ENCODE results near the gene SERGEF.

SERGEF gene

DNA sequence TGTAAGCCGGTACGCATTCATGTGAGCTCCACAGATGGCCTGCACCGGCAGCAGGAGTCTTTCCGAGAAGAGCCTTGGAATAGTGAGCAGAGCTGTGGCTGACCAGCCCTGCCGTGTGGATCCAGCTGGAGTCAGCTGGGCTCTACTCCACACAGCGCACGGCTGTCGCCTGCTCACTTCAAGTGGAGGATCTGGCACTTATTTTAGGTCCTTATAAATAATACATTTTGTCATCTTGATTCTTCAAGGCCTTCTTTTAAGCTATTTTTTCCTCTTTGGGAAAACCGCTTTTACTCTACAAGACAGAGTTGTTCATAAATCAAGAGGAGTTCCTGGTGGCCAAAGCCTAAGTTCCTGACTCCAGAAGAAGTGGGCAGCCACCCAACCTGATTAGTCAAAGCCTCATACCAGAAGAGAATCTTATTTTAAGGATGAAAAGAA is 184.5 kb downstream of the SERGEF start:
- no peak for TF ChIP-seq ZNF274 (IDR thresholded peaks at IDR 0.05; ENCODE audit: low read depth, low read length)
- no peak overlapping the region for H3K4me3 ChIP-seq (ENCODE audit: low read length)

DNA sequence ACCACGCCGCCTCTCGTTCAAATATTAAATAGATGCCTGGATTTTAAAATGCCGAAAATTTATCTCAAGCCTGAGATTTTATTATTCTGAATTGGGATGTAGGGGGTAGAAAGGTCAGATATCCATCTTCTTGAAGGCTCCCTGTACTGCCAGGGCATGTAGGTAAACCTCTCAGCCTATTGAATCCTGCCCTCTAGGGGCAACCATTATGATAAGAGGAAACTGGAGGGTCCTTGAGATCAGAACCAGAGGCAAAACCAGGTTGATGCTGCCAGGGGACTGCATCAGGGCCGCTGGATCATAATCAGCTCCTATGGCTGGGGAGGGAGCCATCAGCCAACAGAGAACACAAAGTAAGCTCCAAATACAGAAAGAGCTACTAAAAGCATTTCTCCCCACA is 185.8 kb downstream of the SERGEF start:
- no peak overlapping the region for H3K4me3 ChIP-seq (ENCODE audit: low read length)
- TF ChIP-seq ZNF274 (IDR thresholded peaks at IDR 0.05; ENCODE audit: low read depth, low read length), result no peak

DNA sequence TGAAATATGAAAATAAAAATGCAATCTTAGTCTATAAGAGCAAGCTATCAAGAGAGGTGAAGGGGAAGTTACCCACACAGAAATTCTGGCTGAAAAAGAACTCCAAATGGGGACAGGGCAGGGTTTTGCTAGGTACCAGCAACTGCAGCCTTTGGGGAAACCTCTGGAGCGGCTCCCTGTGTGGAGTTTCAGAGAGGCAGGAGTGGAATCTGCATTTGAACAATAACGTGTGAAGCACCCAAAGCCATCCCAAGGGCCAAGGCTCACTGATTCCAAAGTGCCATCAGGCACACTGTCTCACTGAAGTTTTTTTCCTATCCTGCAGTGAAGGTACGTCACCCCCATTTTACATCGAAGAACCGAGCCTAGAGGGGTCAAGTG is 190.5 kb downstream of the SERGEF start:
- H3K4me3 ChIP-seq (ENCODE audit: low read length), result no peak overlapping the region
- TF ChIP-seq ZNF274 (IDR thresholded peaks at IDR 0.05; ENCODE audit: low read depth, low read length), result no peak

DNA sequence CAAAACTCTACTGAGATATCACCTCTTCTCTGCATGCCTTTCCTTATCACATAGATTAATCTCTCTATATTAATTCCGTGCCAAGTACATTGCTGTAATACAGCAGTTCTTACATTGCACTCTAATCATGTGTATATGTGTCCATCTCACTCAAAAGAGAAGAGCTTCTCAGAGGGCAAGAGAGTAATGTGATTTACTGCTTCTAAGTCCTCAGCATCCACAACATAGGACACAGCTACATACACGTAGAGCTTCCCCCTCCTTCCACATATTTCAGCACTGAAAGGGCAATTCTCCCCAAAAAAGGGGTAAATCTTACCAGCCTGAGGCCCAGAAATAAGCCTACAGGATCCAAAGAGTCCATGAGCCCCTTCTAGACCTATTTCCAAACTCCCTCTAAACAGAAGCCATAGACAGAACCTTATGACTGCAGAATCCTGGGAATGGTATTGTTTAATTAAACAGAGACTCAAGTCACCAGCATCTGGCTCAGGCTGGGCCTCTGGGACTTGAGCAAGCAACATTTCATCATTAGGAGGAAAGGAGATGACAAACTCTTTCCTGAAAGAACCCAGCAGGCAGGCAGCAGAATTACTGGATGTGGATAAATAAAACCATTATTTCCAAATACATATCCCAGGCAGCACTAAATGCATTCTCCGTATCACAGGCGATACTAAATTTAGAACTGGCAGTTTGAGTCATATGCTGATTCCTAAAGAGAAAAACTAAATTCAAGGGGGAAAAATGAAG is 191.0 kb downstream of the SERGEF start:
- no peak overlapping the region for H3K4me3 ChIP-seq (ENCODE audit: low read length)
- TF ChIP-seq ZNF274 (IDR thresholded peaks at IDR 0.05; ENCODE audit: low read depth, low read length), result no peak

DNA sequence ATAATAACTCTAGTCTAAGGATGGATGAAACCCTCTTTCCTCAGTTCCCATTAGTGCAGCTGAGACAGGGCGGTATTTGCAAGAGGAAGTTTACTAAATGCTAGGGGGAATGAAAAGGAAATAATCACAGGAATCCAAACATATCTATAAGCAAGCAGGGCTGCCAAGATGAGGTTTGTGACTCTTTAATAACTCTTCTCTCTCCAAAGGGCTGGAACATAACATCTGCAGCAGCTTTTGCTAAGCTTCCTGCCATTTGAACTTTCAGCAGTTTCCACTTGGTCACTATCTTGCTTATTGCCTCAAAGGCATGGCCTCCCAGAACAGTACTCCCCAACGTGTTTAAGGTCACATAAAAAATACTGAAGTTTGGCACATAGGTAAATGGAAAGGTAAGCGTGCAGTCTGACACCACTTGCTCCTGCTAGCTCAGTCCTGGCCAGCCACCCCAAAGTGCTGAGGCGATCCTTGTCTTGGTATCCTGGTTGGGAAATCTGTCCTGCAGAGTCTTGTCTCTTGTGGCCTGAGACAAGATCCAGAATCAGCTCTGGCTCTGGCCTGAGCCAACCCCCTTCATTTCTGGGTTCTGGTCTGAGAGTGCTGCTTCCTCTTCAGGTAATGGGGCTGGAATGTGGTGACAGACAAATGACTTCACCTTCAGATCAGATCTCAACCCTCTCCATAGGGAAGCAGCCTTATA is 196.5 kb downstream of the SERGEF start:
- TF ChIP-seq ZNF274 (IDR thresholded peaks at IDR 0.05; ENCODE audit: low read depth, low read length), result no peak
- H3K4me3 ChIP-seq (ENCODE audit: low read length), result no peak overlapping the region

DNA sequence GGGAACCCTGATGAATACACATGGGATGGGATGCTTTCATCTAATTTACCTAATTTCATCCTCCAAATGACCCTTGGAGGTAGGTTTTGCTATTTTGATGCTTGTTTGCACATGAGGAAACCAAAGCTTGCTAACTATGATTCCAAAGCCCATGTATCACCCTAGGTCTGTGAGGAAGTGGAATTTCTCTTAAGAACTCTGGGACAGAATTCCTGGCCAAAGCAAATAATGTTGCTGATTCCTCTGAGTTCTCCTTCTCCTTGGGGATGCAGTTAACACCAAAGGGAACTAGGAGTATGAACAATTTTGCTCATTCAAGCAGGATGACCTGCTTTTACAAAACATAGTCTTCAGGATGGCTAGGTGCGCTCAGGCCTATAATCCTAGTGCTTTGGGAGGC is 198.3 kb downstream of the SERGEF start:
- no peak for TF ChIP-seq ZNF274 (IDR thresholded peaks at IDR 0.05; ENCODE audit: low read depth, low read length)
- H3K4me3 ChIP-seq (ENCODE audit: low read length), result no peak overlapping the region

DNA sequence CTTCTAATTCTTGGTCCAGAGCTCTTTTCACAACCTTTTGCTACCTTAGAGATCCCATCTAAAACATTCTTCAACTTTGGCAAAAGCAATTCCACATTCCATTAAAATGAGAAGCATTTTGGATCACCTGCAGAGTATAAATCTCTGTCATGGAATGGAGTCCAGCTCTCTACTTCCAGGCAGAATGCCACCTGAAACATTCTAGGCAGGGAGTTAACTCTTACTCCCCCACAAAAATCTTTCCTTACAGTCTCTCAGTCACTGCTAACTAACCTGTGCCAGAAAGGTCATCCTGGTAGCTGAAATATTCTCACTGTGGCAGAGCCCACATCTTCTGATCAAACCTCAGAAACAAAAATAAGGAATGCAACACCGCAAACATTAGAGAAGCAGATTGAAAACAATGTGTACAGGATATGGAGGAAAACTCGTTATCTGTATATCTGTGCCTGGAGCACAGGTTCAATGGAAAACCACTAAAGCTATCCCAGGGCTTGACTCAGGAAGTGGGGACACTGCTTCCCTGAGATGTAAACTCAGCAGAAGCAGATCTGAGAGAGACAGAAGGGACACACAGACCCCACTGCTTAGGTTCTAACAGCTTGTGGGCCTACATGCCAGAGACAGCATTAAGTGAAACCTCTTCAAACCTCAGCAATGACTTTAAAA is 199.3 kb downstream of the SERGEF start:
- H3K4me3 ChIP-seq (ENCODE audit: low read length), result no peak overlapping the region
- no peak for TF ChIP-seq ZNF274 (IDR thresholded peaks at IDR 0.05; ENCODE audit: low read depth, low read length)

DNA sequence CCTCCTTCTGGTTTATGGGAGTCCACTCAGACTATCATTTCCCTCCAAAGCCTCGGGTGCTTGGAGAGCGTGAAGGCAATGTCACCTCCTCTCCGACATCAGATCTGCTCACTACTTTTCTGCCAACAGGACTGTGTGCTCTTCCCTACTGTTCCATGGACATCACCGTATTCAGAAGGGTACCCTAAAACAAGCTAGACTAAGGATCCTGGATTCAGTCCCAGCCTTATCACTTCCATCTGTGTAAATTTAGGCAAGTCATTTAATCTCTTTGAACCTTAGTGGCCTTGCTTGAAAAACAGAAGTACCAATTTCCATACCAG is 200.0 kb downstream of the SERGEF start:
- no peak overlapping the region for H3K4me3 ChIP-seq (ENCODE audit: low read length)
- no peak for TF ChIP-seq ZNF274 (IDR thresholded peaks at IDR 0.05; ENCODE audit: low read depth, low read length)

DNA sequence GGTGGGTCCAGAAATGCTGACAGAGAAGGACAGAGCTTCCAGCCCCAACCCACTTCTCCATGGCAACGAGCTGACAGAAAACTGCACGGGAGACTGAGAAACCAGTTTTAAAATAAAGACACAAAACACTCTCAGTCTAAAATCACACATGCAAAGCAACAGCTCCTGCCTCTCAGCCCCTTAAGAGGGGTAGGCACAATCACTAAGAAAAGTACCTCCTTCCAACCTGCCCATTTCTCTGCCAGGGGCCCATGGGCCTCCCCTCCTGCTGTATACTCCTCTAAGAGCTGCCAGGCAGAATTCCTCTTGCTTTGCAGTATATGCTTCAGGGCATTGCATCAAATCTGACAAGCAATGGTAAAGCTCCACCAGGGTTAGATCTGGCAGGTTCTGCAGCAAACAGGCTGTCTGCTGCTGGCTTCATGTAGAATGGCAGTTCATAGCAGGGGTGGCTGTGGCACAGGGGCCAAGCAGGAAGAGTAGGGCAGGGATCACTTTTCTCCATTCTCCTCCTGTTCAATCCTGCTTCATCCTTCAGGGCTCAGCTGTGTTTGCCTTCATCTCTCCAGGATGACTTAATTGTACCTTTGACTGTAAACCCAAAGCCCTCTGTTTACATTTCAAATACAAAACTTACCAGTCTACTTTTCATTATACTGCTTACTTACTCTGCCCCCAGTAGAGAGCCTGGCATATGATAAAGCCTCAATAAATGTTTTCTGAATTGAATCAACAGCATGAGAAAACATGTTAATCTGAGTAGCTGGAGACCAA is 200.6 kb downstream of the SERGEF start:
- no peak overlapping the region for H3K4me3 ChIP-seq (ENCODE audit: low read length)
- no peak for TF ChIP-seq ZNF274 (IDR thresholded peaks at IDR 0.05; ENCODE audit: low read depth, low read length)

DNA sequence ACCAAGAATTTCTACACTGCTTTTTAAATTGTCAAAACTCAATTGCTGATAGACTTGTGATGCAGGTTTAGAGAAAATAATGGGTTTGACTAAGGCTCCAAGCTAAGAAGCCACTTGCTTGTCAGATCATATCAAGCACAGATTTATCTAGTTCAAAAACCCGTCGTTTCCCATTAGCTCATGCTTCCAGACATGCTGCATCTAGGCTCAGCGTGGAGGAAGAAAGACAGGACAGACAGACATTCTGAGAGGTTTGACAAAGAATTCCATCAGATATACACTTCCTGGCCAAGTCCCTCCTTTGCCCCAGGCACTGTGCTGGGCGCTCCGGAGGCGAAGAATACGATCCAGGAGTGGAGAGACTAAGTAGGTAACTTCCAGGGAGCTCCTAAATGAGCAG is 201.5 kb downstream of the SERGEF start:
- TF ChIP-seq ZNF274 (IDR thresholded peaks at IDR 0.05; ENCODE audit: low read depth, low read length), result no peak

DNA sequence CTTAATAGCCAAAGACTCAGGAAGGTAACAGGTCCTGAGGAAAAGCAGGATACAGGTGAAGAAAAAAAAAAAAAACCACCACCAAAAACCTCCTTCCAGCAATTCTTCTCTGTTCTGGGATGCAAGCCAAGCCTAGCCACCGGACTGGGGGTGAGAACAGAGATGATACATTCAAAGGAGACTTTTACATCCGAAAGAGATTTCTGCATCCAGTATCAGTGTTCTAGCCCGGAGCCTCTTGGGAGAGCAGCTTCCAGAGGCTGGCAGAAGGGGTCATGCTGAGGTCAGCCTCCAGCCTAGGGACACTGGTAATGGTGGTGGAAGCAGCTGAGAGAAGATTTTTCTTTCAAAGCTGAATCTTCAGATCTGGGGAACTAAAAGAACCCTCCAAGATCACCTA is 202.1 kb downstream of the SERGEF start:
- no peak for TF ChIP-seq ZNF274 (IDR thresholded peaks at IDR 0.05; ENCODE audit: low read depth, low read length)
- no peak overlapping the region for H3K4me3 ChIP-seq (ENCODE audit: low read length)

More for the DNA sequence above, 201.5 kb downstream of the SERGEF start:
- no peak overlapping the region for H3K4me3 ChIP-seq (ENCODE audit: low read length)

DNA sequence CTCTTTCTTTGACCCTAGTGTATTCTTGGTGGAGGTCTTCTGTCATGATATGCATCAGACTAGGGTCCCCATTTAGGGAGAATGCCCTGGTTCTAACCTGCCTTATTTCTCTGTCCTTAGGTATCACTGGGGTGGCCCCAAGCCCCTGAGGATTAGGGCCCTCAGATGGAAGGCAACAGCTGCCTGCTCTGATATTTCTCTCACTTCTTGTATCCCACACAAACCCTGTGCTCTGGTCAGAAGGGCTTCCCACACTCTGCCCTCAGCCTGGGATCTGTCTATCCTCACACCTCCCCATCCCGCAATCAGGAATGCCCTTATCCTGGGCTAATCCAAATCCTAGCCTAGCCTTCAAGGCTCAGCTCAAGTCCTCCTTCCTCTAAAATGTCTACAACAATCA is 202.8 kb downstream of the SERGEF start:
- no peak overlapping the region for H3K4me3 ChIP-seq (ENCODE audit: low read length)
- no peak for TF ChIP-seq ZNF274 (IDR thresholded peaks at IDR 0.05; ENCODE audit: low read depth, low read length)

DNA sequence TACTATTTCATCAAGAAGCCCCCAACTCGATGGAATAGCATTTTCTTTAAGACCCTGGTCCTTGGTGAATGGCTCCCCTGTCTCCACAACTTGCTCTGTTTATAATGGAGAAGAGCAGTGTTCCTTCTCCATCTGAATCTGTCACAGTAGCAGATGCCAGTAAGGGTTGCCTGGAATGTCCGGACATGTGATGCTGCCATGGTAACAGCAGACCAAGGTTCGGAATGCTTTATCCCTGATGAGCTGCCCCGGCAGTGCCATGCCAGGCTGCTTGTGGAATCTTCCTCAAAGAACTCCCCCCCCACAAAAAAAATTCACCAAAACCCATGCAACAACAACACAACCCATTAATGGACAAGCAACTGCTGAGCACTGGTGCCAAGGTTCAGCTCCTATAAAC is 205.8 kb downstream of the SERGEF start:
- H3K4me3 ChIP-seq (ENCODE audit: low read length), result no peak overlapping the region
- TF ChIP-seq ZNF274 (IDR thresholded peaks at IDR 0.05; ENCODE audit: low read depth, low read length), result no peak

DNA sequence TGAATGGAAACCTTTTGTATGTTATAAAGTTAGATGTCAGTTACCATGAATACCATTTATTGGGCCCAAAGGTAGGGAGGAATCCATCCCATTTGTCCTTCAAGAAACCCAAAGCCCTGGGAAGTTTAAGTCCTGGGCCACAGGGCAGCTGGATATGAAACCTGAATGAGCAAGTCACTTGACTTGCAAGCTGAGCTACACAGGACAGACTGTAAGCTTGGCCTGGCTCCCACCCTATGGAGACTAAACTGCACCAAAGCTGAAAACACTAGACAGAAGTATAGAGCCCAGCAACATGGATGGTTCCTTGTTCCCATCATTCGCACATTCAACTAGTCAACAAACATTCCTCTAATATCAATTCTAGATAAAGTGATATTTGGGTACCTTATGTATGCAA is 207.0 kb downstream of the SERGEF start:
- no peak for TF ChIP-seq ZNF274 (IDR thresholded peaks at IDR 0.05; ENCODE audit: low read depth, low read length)
- H3K4me3 ChIP-seq (ENCODE audit: low read length), result no peak overlapping the region
